GM12892 (cell line): ENCODE measurements around the gene SYNDIG1.

Source experiments
- DNase-seq: peaks from one replicate; pipeline ENCODE4 v3.0.0; 2011; ENCODE audit not compliant: insufficient read length
- FAIRE-seq: peaks from 2 replicates; lab custom pipeline; 2011; peaks lifted over from hg19 to GRCh38; lab: Jason Lieb, UNC
- POLR2A ChIP-seq: IDR thresholded peaks from 2 replicates; pipeline ENCODE4 v1.6.1; 2011; ENCODE audit warnings: low read depth, low read length, control low read depth
- POLR2AphosphoS5 ChIP-seq: IDR thresholded peaks from 2 replicates; pipeline ENCODE4 v1.6.1; 2011; ENCODE audit warnings: low read depth, low read length, control low read depth
- TAF1 ChIP-seq: IDR thresholded peaks from 2 replicates; pipeline ENCODE4 v1.6.1; 2011; ENCODE audit warnings: low read depth, mild to moderate bottlenecking, control low read depth, low read length, borderline replicate concordance

The SYNDIG1 gene

GRCh38 chr20:24631173-24631505 lies 161.7 kb downstream of the SYNDIG1 start:
- TF ChIP-seq TAF1, result no peak
- DNase-seq, result no peak
- FAIRE-seq, result no peak

DNA sequence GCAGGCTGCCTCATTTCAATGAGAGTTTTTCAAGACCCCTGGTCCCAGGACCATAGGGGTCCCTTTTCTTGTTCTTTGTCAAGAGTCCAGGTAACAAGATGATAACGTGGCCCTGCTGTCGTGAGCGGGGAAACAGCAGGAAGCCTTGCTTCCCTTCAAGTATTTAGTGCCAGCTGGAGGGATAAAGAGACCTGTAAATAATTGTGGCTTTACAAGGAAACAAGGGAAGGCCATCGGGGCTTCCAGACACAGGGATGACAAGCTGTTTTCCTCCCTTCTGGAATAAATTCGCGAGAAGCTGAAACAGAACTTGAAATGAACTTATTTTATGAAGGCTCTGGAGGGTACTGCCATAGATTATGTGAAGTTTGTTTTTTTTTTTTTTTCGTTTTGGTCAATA lies 163.2 kb downstream of the SYNDIG1 start:
- no peak for DNase-seq
- no peak for TF ChIP-seq POLR2A
- TF ChIP-seq POLR2AphosphoS5, result no peak
- no peak for TF ChIP-seq TAF1
- FAIRE-seq, result no peak

- no peak for FAIRE-seq
- TF ChIP-seq TAF1 (no peak), POLR2A (no peak), POLR2AphosphoS5 (no peak)
- DNase-seq, result no peak
These were observed 163.6 kb downstream of the SYNDIG1 start for GRCh38 chr20:24633026-24633425.

GRCh38 chr20:24633521-24633920 lies 164.1 kb downstream of the SYNDIG1 start:
- FAIRE-seq (no peak), DNase-seq (no peak)
- TF ChIP-seq POLR2A, result no peak
- TF ChIP-seq POLR2AphosphoS5, result no peak
- TF ChIP-seq TAF1, result no peak

DNA sequence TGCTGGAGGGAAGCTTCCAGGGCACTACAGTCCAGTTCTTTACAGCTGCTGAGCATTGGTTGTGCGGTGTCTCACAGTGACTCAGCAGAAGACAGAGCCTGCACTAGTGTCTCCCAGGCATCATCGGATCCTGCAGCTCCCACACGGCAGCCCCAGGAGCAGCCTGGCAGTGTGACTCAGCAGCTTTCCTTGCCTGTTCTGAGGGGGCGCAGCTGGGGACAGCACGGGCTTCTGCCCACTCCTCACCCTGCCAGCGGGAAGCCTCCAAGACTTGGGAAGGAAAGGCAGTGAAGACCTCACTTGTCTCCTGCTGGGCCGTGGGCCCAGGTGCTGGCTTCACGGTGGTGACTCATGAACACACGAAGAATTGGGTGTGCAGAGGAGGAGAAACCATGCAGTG lies 165.4 kb downstream of the SYNDIG1 start:
- TF ChIP-seq POLR2AphosphoS5 (no peak), POLR2A (no peak), TAF1 (no peak)
- FAIRE-seq (no peak), DNase-seq (no peak)

- DNase-seq, result no peak
- no peak for FAIRE-seq
- TF ChIP-seq POLR2AphosphoS5 (no peak), TAF1 (no peak), POLR2A (no peak)
These were observed 167.2 kb downstream of the SYNDIG1 start for GRCh38 chr20:24636626-24637025.

- FAIRE-seq (no peak), DNase-seq (no peak)
- TF ChIP-seq TAF1 (no peak), POLR2AphosphoS5 (no peak), POLR2A (no peak)
These were observed 167.7 kb downstream of the SYNDIG1 start for GRCh38 chr20:24637087-24637486.

GRCh38 chr20:24637941-24638340 lies 168.5 kb downstream of the SYNDIG1 start:
- no peak for TF ChIP-seq POLR2AphosphoS5
- no peak for TF ChIP-seq TAF1
- no peak for TF ChIP-seq POLR2A
- DNase-seq (no peak), FAIRE-seq (no peak)

DNA sequence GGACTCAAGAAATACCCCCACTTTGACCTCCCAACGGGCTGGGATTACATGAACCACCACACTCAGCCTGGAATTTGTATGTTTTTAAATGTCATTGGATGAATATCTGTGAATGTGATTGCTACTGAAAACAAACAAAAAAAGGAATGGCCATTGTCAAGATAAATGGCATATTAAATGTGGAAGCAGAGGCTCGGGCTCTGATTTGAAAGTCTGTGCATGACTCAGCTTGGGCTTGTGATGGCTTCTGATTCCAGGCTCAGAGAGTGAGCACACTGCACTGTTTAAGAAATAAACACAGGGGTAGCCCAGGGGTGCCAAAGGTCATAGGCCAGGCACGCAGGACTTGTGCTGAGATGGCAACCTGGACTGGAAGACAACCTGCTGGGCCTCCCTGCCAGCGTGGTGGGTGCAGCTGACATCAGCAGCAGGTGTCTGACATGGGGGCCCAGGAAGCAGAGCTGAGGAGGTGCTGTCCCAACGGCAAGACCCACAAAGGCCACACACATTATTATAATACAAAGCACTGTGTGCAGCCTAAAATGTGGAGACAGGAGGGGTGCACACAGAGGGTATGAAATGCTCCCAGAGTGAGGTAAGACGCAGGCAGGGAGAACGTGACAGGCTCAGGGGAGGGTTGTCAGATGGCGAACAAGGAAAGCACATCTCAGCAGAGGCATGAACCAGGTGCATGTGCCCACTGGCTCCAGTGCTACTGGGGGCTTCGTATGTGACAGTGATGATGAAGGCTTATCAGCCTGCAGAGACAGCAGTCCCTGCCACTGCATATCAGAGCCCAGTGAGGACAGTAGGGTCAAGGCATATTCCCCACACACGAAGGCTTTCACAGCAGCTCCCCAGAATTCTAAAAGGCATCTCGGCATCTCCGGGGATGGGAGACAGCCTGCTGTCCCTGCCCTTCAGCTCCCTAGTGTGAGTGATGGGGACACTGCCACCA lies 169.4 kb downstream of the SYNDIG1 start:
- no peak for FAIRE-seq
- TF ChIP-seq POLR2AphosphoS5 (no peak), POLR2A (no peak), TAF1 (no peak)
- no peak for DNase-seq

- no peak for FAIRE-seq
- TF ChIP-seq TAF1 (no peak), POLR2A (no peak), POLR2AphosphoS5 (no peak)
- DNase-seq, result no peak
These were observed 170.8 kb downstream of the SYNDIG1 start for GRCh38 chr20:24640276-24640675.

DNA sequence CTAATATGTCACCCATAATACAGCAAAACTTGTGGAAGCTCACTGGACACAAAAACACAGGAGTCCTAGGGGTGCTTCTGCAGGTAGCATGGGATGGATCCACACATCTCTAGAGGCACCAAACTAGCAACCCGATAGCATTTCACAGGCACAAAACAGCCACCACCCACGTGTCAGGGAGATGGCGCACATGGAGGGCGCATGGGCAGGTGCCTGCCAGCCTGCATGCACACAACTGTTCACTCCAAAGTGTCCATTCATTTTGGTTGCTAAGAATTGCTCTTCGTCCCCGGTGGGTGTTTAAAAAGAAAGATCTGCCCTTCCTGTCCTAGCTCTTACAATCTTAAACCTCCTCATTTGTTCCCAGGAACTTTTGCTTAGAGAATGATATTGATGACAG lies 171.3 kb downstream of the SYNDIG1 start:
- TF ChIP-seq POLR2AphosphoS5 (no peak), POLR2A (no peak), TAF1 (no peak)
- FAIRE-seq, result no peak
- no peak for DNase-seq
